Epidermal melanocyte (primary cell): ENCODE data around the gene ARFIP2.

Experiments used
- DNase-seq: peaks from one replicate; pipeline ENCODE4 v3.0.0; 2011; ENCODE audit warnings: low spot score; ENCODE audit not compliant: insufficient read length

Gene ARFIP2

GRCh38 chr11:6482441-6482840 lies 1.3 kb upstream of the ARFIP2 start:
- no peak for DNase-seq

- DNase-seq: no peak
Observed at GRCh38 chr11:6481924-6482275, 769 bp upstream of the ARFIP2 start.

- no peak for DNase-seq
Observed at GRCh38 chr11:6480299-6480914, 724 bp downstream of the ARFIP2 start.

- DNase-seq: no peak
Observed at GRCh38 chr11:6476571-6476970, 4.6 kb downstream of the ARFIP2 start.

GRCh38 chr11:6475936-6476335 lies 5.2 kb downstream of the ARFIP2 start:
- no peak for DNase-seq

- DNase-seq: no peak
Observed at GRCh38 chr11:6474806-6475500, 6.2 kb downstream of the ARFIP2 start.

- no peak for DNase-seq
Observed at GRCh38 chr11:6474413-6474792, 6.7 kb downstream of the ARFIP2 start.

GRCh38 chr11:6473451-6474412 lies 7.4 kb downstream of the ARFIP2 start, which contains the start of gene TRIM3:
Gene TRIM3, minus strand, starts transcription at chr11:6473941. Its CDS starts 8,246 bp downstream, at chr11:6465695.
- peak; percentile 96 for DNase-seq

- no peak for DNase-seq
Observed at GRCh38 chr11:6472934-6473333, 8.2 kb downstream of the ARFIP2 start.

GRCh38 chr11:6469599-6469998 lies 11.5 kb downstream of the ARFIP2 start:
- DNase-seq: no peak

- DNase-seq: peak; percentile 98
Observed at GRCh38 chr11:6468712-6469495, 12.2 kb downstream of the ARFIP2 start.

- no peak for DNase-seq
Observed at GRCh38 chr11:6459099-6459450, 22.1 kb downstream of the ARFIP2 start.

- DNase-seq: no peak
Observed at GRCh38 chr11:6458352-6459098, 22.6 kb downstream of the ARFIP2 start.

- DNase-seq: no peak
Observed at GRCh38 chr11:6457581-6458320, 23.4 kb downstream of the ARFIP2 start.

GRCh38 chr11:6456361-6457073 lies 24.6 kb downstream of the ARFIP2 start:
- DNase-seq: no peak

GRCh38 chr11:6455070-6455469 lies 26.1 kb downstream of the ARFIP2 start:
- no peak for DNase-seq

- no peak for DNase-seq
Observed at GRCh38 chr11:6453152-6453551, 28.0 kb downstream of the ARFIP2 start.

- no peak for DNase-seq
Observed at GRCh38 chr11:6452219-6452618, 28.9 kb downstream of the ARFIP2 start.

GRCh38 chr11:6448574-6448973 lies 32.6 kb downstream of the ARFIP2 start:
- no peak for DNase-seq
